K562 (cell line): ENCODE measurements around the gene IMPDH2. TPM values are rescaled to one million over a fixed set of nuclear protein-coding genes. Genes with fewer than 3 reads are reported as not detected.

ENCODE experiments used
- ARID2 ChIP-seq: fragments of 450-650 bp; IDR thresholded peaks from 2 replicates; pipeline ENCODE4 v1.6.1; 2017; ENCODE audit warnings: antibody characterized with exemption, mild to moderate bottlenecking
- C11orf30 ChIP-seq: fragments of 450-650 bp; IDR thresholded peaks from 2 replicates; pipeline ENCODE4 v1.6.1; 2016; ENCODE audit warnings: low read depth, mild to moderate bottlenecking
- CBX1 ChIP-seq: sonication (generic); IDR thresholded peaks from 2 replicates; pipeline ENCODE4 v1.6.1; 2016; ENCODE audit warnings: antibody characterized with exemption, low read depth, mild to moderate bottlenecking
- CTBP1 ChIP-seq: fragments of 450-650 bp; IDR thresholded peaks from 2 replicates; pipeline ENCODE4 v1.6.1; 2016; ENCODE audit warnings: borderline replicate concordance
- CTCFL ChIP-seq: IDR thresholded peaks from 2 replicates; pipeline ENCODE4 v1.6.1; 2011; ENCODE audit warnings: borderline replicate concordance, low read depth, mild to moderate bottlenecking, moderate library complexity, low read length; ENCODE audit not compliant: insufficient read depth, poor library complexity, severe bottlenecking
- ELF4 ChIP-seq: fragments of 450-650 bp; formaldehyde crosslinking; IDR thresholded peaks from 2 replicates; pipeline ENCODE4 v1.4.0; 2022; ENCODE audit warnings: missing genetic modification characterization
- ELK1 ChIP-seq: sonication (generic); formaldehyde crosslinking; IDR thresholded peaks from 2 replicates; pipeline ENCODE4 v1.8.1; 2022; ENCODE audit warnings: missing genetic modification reagents
- ESRRA ChIP-seq: fragments of 450-650 bp; IDR thresholded peaks from 2 replicates; pipeline ENCODE4 v1.6.1; 2014; ENCODE audit warnings: low read depth, mild to moderate bottlenecking, moderate library complexity, borderline replicate concordance
- FOXA3 ChIP-seq, 2 experiments: fragments of 450-650 bp in 1 of 2; sonication (generic) in 1 of 2; formaldehyde crosslinking; IDR thresholded peaks in 1 of 2; conservative IDR thresholded peaks in 1 of 2; 2 replicates each; pipeline versions ENCODE4 v1.4.0 to v1.8.0; 2020 to 2022; ENCODE audit warnings: mild to moderate bottlenecking in 2 of 2, missing genetic modification reagents in 1 of 2
- GATA2 ChIP-seq: sonication (generic); formaldehyde crosslinking; IDR thresholded peaks from 2 replicates; pipeline ENCODE4 v1.4.0; 2020; ENCODE audit warnings: mild to moderate bottlenecking, missing genetic modification reagents
- MYBL2 ChIP-seq, 2 experiments: fragments of 450-650 bp in 1 of 2; sonication (generic) in 1 of 2; formaldehyde crosslinking in 1 of 2; IDR thresholded peaks; 2 replicates each; pipeline versions ENCODE4 v1.6.1 to v1.8.1; 2017 to 2022; ENCODE audit warnings: borderline replicate concordance in 1 of 2, inconsistent platforms in 1 of 2, low read depth in 1 of 2, mild to moderate bottlenecking in 1 of 2, missing genetic modification reagents in 1 of 2, moderate library complexity in 1 of 2
- PATZ1 ChIP-seq: fragments of 250-450 bp; sonication (Bioruptor Pico); IDR thresholded peaks from 2 replicates; pipeline ENCODE4 v1.5.0; 2020; ENCODE audit warnings: mild to moderate bottlenecking, borderline replicate concordance
- PPARD ChIP-seq: fragments of 250-450 bp; sonication (Bioruptor Pico); IDR thresholded peaks from 2 replicates; pipeline ENCODE4 v1.8.0; 2022; ENCODE audit warnings: inconsistent platforms, mild to moderate bottlenecking, moderate library complexity
- THAP12 ChIP-seq: fragments of 250-450 bp; sonication (Bioruptor Pico); IDR thresholded peaks from 2 replicates; pipeline ENCODE4 v1.9.0; 2021; ENCODE audit warnings: mild to moderate bottlenecking, inconsistent platforms
- UBTF ChIP-seq, 2 experiments: IDR thresholded peaks; 2 replicates each; pipeline ENCODE4 v1.6.1; 2012; ENCODE audit warnings: improper control_type of control experiment in 2 of 2, low read depth in 2 of 2, low read length in 2 of 2, borderline replicate concordance in 1 of 2
- ZNF785 ChIP-seq: fragments of 250-450 bp; sonication (Bioruptor Pico); IDR thresholded peaks from 2 replicates; pipeline ENCODE4 v1.4.0; 2020; ENCODE audit warnings: mild to moderate bottlenecking
- polyA plus RNA-seq, 8 experiments: library from polyadenylated mRNA; depleted of rRNA in 4 of 8; stranded (reverse) in 5 of 8; unstranded in 3 of 8; fragments of >200 nt; fragmentation: Nextera tagmentation in 2 of 8; fragmentation: Illumina TruSeq in 1 of 8; extraction: Ambion mirVana in 2 of 8; extraction: Trizol in 1 of 8; gene quantifications; 2 replicates each; pipeline versions ENCODE4 v1.2.1 to v1.2.3, GENCODE V29; 2011 to 2014; ENCODE audit warnings: inconsistent platforms in 1 of 8, missing spikeins in 1 of 8
- total RNA-seq, 7 experiments: library from RNA; depleted of rRNA in 6 of 7; stranded (reverse); fragments of >200 nt in 6 of 7; fragmentation: Illumina TruSeq in 2 of 7; extraction: Trizol in 2 of 7; gene quantifications; 2 replicates each; pipeline versions ENCODE4 v1.2.1 to v1.2.3, GENCODE V29; 2011 to 2021; ENCODE audit warnings: low replicate concordance in 1 of 7

IMPDH2 gene
- total and polyA plus RNA-seq, 9 of the 15 experiments (the other 6 are each of a cell fraction or from before 2014, with no cell fraction given): 318 to 507 (median 366) TPM

- no peak for TF ChIP-seq CTCFL
- TF ChIP-seq PATZ1 (CRISPR knock-in tag): no peak
- no peak for TF ChIP-seq ARID2
- no peak for TF ChIP-seq ELK1 (CRISPR knock-in tag)
- no peak for TF ChIP-seq ZNF785 (CRISPR knock-in tag)
- TF ChIP-seq C11orf30: no peak
- TF ChIP-seq MYBL2 (IDR thresholded peaks at IDR 0.05; ENCODE audit: low read depth): peak; percentile 70
- TF ChIP-seq MYBL2 (CRISPR knock-in tag; IDR thresholded peaks at IDR 0.05; ENCODE audit: borderline replicate concordance): no peak
- TF ChIP-seq THAP12 (CRISPR knock-in tag): peak; percentile 89; the same call in 1 of the 2 replicates
- TF ChIP-seq CBX1: peak; percentile 78; the same call in 1 of the 2 replicates
- peak; percentile 9; the same call in 1 of the 2 replicates for TF ChIP-seq ESRRA
- TF ChIP-seq GATA2 (CRISPR knock-in tag): no peak
- no peak for TF ChIP-seq FOXA3 (CRISPR knock-in tag; conservative IDR thresholded peaks at IDR 0.05 in 1 of 2, IDR thresholded peaks at IDR 0.05 in 1 of 2)
- 0 out of 2 replicates have a peak, but pooled peaks have one; percentile 62 for TF ChIP-seq CTBP1
- no peak for TF ChIP-seq ELF4 (CRISPR knock-in tag)
- no peak for TF ChIP-seq PPARD (CRISPR knock-in tag)
- peak in 1 of 2 experiments; percentile 67; a peak in 2 of 4 replicates for TF ChIP-seq UBTF (IDR thresholded peaks at IDR 0.05; ENCODE audit: borderline replicate concordance in 1 of 2, low read depth in 2 of 2, low read length in 2 of 2)
Measured at GRCh38 chr3:49021213-49021812, 7.9 kb downstream of the IMPDH2 start (continued).
